ENCODE results near the gene DNM2.
"Not testable (repeated sequence)": the region's sequence is repeated elsewhere in the genome, so short reads cannot be mapped to it uniquely, and the experiment has no call there.

The DNM2 gene

GRCh38 chr19:10870955-10871603, 153.2 kb downstream of the DNM2 start, which contains the start of gene CARM1:
Gene CARM1, plus strand, starts transcription at chr19:10871553. Its CDS starts 150 bp downstream, at chr19:10871703.
- DNase-seq (ENCODE audit: low read depth in 1 of 2, low spot score in 1 of 2): peak; percentile 94 to 97
- no peak for TF ChIP-seq JUND (IDR thresholded peaks at IDR 0.05; ENCODE audit: low read depth)
- in situ Hi-C loops (cut with HindIII; ENCODE audit: low pct_unique_long_range_greater_than_20kb, low sequenced_read_pairs): no loop called here

GRCh38 chr19:10871711-10872545, 154.0 kb downstream of the DNM2 start:
- in situ Hi-C loops (cut with HindIII; ENCODE audit: low pct_unique_long_range_greater_than_20kb, low sequenced_read_pairs): no loop called here
- peak in 1 of 2 experiments; percentile 18 for DNase-seq (ENCODE audit: low read depth in 1 of 2, low spot score in 1 of 2)
- TF ChIP-seq JUND (IDR thresholded peaks at IDR 0.05; ENCODE audit: low read depth): no peak

- TF ChIP-seq JUND (IDR thresholded peaks at IDR 0.05; ENCODE audit: low read depth): no peak
- in situ Hi-C loops (cut with HindIII; ENCODE audit: low pct_unique_long_range_greater_than_20kb, low sequenced_read_pairs): no loop called here
- DNase-seq (ENCODE audit: low read depth in 1 of 2, low spot score in 1 of 2): peak in 1 of 2 experiments; percentile 13
Measured at GRCh38 chr19:10872546-10873107, 154.7 kb downstream of the DNM2 start.

GRCh38 chr19:10874024-10874423, 156.1 kb downstream of the DNM2 start:
- no peak for TF ChIP-seq JUND (IDR thresholded peaks at IDR 0.05; ENCODE audit: low read depth)
- no peak for DNase-seq (ENCODE audit: low read depth in 1 of 2, low spot score in 1 of 2)
- in situ Hi-C loops (cut with HindIII; ENCODE audit: low pct_unique_long_range_greater_than_20kb, low sequenced_read_pairs): no loop called here

- no peak for TF ChIP-seq JUND (IDR thresholded peaks at IDR 0.05; ENCODE audit: low read depth)
- in situ Hi-C loops (cut with HindIII; ENCODE audit: low pct_unique_long_range_greater_than_20kb, low sequenced_read_pairs): no loop called here
- DNase-seq (ENCODE audit: low read depth in 1 of 2, low spot score in 1 of 2): no peak
Measured at GRCh38 chr19:10876459-10877240, 158.8 kb downstream of the DNM2 start.

- in situ Hi-C loops (cut with HindIII; ENCODE audit: low pct_unique_long_range_greater_than_20kb, low sequenced_read_pairs); DNase-seq (ENCODE audit: low read depth in 1 of 2, low spot score in 1 of 2): not testable (repeated sequence)
Measured at GRCh38 chr19:10877608-10878007, 159.7 kb downstream of the DNM2 start.

GRCh38 chr19:10878253-10878652, 160.4 kb downstream of the DNM2 start:
- no peak for DNase-seq (ENCODE audit: low read depth in 1 of 2, low spot score in 1 of 2)
- TF ChIP-seq JUND (IDR thresholded peaks at IDR 0.05; ENCODE audit: low read depth): no peak
- in situ Hi-C loops (cut with HindIII; ENCODE audit: low pct_unique_long_range_greater_than_20kb, low sequenced_read_pairs): no loop called here

Data from T47D (cell line).